ENCODE data around the gene PAIP1.
"Not testable (repeated sequence)": the region's sequence is repeated elsewhere in the genome, so short reads cannot be mapped to it uniquely, and the experiment has no call there.

PAIP1 gene

GRCh38 chr5:43573058-43573457 lies 16.2 kb upstream of the PAIP1 start:
- intact Hi-C loops (cut with DNase I), result no loop called here

GRCh38 chr5:43572357-43572756 lies 15.5 kb upstream of the PAIP1 start:
- no peak for DNase-seq
- intact Hi-C loops (cut with DNase I), result no loop called here

More at GRCh38 chr5:43573058-43573457, 16.2 kb upstream of the PAIP1 start:
- no peak for DNase-seq

DNA sequence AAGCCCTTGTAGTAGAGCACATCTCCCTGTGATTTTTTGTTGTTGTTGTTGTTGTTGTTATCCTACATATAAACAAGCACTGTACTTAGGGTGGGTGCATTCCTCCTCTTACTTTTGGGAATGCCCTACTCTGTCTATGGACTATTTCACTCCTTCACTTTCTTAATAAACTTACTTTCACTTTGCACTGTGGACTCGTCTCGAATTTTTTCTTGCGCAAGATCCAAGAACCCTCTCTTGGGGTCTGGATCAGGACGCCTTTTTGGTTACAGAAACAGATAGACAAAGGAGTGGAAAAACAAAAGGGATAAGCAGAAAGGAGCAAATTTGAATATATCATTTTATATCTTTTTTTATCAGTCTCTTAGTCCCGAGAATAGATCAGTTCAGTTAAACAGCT lies 14.4 kb upstream of the PAIP1 start:
- intact Hi-C loops (cut with DNase I), result no loop called here
- DNase-seq, result no peak

GRCh38 chr5:43570450-43571158 lies 13.7 kb upstream of the PAIP1 start:
- DNase-seq, result no peak
- intact Hi-C loops (cut with DNase I), result no loop called here

DNA sequence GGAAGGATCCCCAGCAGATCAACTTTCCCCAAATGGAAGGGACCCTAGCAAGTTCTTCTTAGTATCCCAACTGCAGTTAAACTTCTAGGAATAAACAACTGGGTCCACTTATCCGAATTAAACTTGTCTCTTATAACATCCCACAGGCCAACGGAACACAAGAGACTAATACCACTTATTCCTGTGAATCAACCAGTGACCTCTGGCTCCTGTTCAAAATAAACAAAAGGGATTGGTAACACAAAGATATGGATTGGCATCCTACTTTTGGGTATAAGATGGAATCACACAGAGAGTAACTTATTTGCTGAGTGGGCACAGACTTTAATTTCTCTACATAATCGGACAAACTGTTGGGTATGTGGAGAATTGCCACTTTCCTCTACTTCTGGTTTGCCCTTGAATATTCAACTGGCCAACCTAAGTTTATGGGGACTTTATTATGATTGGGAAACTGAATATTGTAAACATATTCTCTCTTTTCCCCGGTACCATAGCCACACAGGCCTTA lies 12.4 kb upstream of the PAIP1 start:
- intact Hi-C loops (cut with DNase I), result no loop called here
- DNase-seq, result no peak

DNA sequence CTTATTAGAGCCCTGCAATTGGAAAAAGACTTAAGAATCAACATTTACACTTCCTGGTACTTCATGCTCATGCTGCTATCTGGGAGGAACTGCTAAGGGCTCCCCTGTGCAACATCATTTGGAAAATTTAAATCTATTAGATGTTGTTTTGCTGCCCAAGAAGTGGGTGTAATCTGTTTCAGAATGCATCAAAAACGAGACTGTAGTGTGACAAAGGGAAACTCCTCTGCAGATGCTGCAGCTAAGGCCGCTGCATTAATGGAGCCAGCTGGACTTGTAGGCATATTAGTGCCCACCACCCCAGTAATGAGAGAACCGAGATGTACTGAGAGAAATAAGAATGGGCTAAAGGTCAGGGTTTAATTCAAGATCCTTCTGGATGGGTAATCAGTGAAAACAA lies 11.1 kb upstream of the PAIP1 start:
- DNase-seq, result no peak
- intact Hi-C loops (cut with DNase I), result no loop called here

DNA sequence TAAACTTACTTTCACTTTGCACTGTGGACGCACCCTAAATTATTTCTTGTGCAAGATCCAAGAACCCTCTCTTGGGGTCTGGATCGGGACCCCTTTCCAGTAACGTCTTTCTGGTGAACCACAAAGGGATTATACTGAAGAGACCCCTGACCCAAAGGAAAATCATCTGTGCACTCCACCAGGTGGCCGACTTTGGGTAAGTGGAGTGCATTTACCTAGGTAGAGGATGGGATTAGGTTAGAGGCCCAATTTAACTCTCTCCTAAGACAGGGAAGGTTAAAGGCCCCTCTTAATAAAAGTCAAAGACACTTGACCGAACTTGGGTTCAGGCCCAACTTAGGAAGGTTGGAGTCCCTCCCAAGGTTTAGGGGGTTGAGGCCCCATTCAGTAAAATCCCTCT lies 8.2 kb upstream of the PAIP1 start:
- intact Hi-C loops (cut with DNase I), result no loop called here
- DNase-seq, result no peak

DNA sequence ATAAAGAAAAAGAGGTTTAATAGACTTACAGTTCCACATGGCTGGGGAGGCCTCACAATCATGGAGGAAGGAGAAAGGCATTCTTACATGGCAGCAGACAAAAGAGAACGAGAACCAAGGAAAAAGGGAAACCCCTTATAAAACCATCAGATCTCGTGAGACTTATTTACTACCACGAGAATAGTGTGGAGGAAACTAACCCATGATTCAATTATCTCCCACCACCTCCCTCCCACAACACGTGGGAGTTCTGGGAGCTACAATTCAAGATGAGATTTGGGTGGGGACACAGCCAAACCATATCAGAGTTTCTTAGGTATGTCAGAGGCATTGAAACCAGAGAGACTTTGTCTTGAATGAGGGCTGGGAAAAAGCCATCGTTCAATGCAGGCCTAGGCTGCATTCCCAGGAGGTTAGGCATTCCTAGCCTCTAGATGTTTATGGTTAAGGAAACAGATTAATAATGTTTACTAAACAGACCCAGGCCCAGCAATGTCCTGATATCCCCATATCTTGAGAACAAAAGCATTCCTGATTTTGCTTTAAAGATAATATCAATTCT lies 7.5 kb upstream of the PAIP1 start:
- intact Hi-C loops (cut with DNase I), result no loop called here
- no peak for DNase-seq

GRCh38 chr5:43563321-43563720 lies 6.4 kb upstream of the PAIP1 start:
- DNase-seq, result no peak
- intact Hi-C loops (cut with DNase I), result no loop called here

- intact Hi-C loops (cut with DNase I), result no loop called here
Observed at GRCh38 chr5:43561356-43561755, 4.5 kb upstream of the PAIP1 start.

GRCh38 chr5:43560128-43560527 lies 3.3 kb upstream of the PAIP1 start:
- no peak for DNase-seq
- intact Hi-C loops (cut with DNase I), result no loop called here

More at GRCh38 chr5:43561356-43561755, 4.5 kb upstream of the PAIP1 start:
- no peak for DNase-seq

GRCh38 chr5:43556607-43556856 lies 345 bp downstream of the PAIP1 start:
- intact Hi-C loops (cut with DNase I), result loop anchor here (5.0 kb wide), 2 partner anchors 46 to 74 kb away; partner anchors contain the start of genes NNT and TMEM267

GRCh38 chr5:43555895-43556606 lies 826 bp downstream of the PAIP1 start:
- DNase-seq, result peak; percentile 26 to 89 (median 75)
- intact Hi-C loops (cut with DNase I), result loop anchor here (5.0 kb wide), 2 partner anchors 46 to 74 kb away; partner anchors contain the start of genes NNT and TMEM267

More at GRCh38 chr5:43556607-43556856, 345 bp downstream of the PAIP1 start:
- DNase-seq, result not testable (repeated sequence)

DNA sequence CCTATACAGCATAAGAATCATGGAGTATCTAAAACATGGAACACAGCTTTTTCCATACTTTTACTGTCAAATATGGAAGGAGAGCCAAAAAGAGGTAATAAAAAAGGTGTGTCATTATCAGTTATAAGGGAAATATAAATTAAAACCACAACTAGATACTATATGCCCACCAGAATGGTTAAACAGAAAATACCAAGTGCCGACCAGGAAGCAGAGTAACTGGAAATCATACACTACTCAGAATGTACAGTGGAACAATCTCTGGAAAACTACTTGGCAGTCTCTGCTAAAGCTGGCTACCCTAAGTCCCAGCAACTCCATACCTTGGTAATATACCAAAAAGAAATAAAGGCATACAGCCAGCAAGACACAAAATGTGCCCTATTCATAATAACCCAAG lies 2.4 kb downstream of the PAIP1 start:
- intact Hi-C loops (cut with DNase I), result no loop called here
- DNase-seq, result no peak

DNA sequence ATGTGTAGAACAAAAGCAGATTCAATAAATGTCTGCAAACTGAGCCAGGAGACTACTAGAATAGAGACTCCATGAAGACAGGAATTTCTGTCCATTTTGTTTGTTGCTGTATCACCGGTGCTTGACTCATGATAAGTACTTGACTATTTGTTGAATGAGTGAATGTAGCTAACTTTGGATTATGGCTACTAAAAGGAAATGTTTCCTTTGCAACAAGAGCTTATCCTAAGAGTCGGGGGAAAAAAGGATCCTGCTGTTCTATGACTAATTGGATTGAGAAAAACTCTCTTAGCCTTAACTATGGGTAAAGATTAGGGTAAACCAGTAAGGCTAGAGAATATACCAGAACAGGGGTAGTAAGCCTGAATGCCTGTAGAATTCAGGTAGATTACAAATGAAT lies 3.5 kb downstream of the PAIP1 start:
- DNase-seq, result no peak
- intact Hi-C loops (cut with DNase I), result no loop called here

DNA sequence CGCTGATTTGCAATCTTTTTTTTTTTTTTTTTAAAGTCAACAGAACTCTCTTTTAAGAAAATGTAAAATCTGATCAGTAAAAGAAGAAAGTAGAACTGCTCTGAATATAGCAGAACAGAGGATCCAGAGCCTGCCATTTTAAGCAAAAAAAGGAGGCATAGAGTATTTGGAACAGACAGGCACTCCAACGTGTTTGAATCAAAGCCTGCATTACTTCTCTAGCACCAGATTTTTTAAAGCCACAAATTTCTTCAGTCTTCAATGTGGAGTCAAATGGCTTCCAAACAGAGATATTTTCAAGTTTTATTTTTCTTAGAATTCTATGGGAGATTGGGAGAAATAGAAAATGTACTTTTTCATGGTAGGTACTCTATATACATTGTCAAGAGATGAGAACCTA lies 5.1 kb downstream of the PAIP1 start:
- intact Hi-C loops (cut with DNase I), result no loop called here
- DNase-seq, result no peak

DNA sequence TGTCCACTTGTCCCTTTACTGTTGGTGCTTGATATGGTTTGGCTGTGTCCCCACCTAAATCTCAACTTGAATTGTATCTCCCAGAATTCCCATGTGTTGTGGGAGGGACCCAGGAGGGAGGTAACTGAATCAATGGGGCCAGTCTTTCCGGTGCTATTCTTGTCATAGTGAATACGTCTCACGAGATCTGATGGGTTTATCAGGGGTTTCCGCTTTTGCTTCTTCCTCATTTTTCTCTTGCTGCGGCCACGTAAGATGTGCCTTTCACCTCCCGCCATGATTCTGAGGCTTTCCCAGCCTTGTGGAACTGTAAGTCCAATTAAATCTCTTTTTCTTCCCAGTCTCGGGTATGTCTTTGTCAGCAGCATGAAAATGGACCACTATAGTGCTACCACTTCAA lies 7.6 kb downstream of the PAIP1 start:
- intact Hi-C loops (cut with DNase I); DNase-seq: not testable (repeated sequence)

DNA sequence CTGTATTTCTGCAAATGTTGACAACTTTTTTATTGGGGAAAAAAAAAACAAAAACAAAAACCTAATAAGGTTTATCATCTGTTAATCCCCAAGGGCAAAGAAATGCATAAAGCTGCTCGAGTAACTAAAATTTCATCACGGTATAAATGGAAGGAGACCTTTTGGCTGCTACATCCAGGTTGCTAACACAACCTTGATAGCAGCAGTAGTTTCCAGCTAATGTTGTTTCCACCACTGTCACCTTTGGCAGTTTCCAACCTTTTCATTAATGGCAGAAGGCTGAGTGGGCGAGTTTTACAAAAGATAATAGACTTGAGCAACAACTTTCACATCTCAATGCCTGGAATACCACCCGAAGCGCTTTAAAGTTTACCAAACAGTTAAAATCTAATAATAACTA lies 8.5 kb downstream of the PAIP1 start:
- no peak for DNase-seq
- intact Hi-C loops (cut with DNase I), result no loop called here

GRCh38 chr5:43547532-43547931 lies 9.3 kb downstream of the PAIP1 start:
- intact Hi-C loops (cut with DNase I), result no loop called here

DNA sequence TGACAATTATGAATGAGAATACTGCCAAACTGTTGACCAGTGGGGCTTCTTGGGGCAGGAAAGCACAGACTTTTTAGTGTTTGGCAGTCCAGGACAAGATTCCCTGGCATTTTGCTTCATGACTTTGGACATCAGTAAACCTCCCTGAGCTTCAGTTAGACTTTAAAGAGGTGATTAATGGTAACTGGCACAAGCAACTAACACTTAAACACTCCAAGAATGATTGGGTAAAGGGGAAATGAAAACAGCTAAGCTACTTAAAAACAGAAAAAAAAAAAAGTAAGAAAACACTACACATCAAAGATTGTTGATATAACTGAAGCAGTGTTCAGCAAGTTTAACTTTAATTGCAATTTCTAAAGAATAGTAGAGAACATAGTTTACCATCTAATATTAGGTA lies 13.4 kb downstream of the PAIP1 start:
- DNase-seq, result no peak
- intact Hi-C loops (cut with DNase I), result no loop called here

More at GRCh38 chr5:43547532-43547931, 9.3 kb downstream of the PAIP1 start:
- no peak for DNase-seq
